ENCODE results near the gene ZDHHC14.

- no peak for TF ChIP-seq CTCF (IDR thresholded peaks at IDR 0.05; ENCODE audit: low read length)
- TF ChIP-seq EZH2 (optimal IDR thresholded peaks at IDR 0.05; ENCODE audit: low read depth, low read length), result no peak
Measured at GRCh38 chr6:157531986-157532365, 151.0 kb downstream of the ZDHHC14 start.
